Astrocyte (in vitro differentiated cells and primary cell): ENCODE measurements around the gene PPP2R5E.

Experiments used
- CTCF ChIP-seq: IDR thresholded peaks from 2 replicates; pipeline ENCODE4 v1.5.1; 2011; ENCODE audit warnings: low read depth, mild to moderate bottlenecking, inconsistent platforms, low read length, moderate library complexity; ENCODE audit not compliant: insufficient read depth
- EZH2 ChIP-seq: IDR thresholded peaks from 2 replicates; pipeline ENCODE4 v1.6.1; 2012; ENCODE audit warnings: mild to moderate bottlenecking, low read length, inconsistent platforms; ENCODE audit not compliant: insufficient read depth

GRCh38 chr14:63504648-63505047 is 38.5 kb downstream of the PPP2R5E start:
- no peak for TF ChIP-seq CTCF
- no peak for TF ChIP-seq EZH2
